NT2/D1 (cell line): ENCODE data around the gene WDHD1.

Experiments
- SUZ12 ChIP-seq: IDR thresholded peaks from 2 replicates; pipeline ENCODE4 v1.6.1; 2011; ENCODE audit not compliant: insufficient read length, insufficient read depth; ENCODE audit errors: extremely low read depth
- YY1 ChIP-seq: IDR thresholded peaks from 2 replicates; pipeline ENCODE4 v1.6.1; 2011; ENCODE audit not compliant: insufficient read length, insufficient read depth
- ZNF274 ChIP-seq: IDR thresholded peaks from 2 replicates; pipeline ENCODE4 v1.6.1; 2011; ENCODE audit warnings: mild to moderate bottlenecking, low read depth, low read length

GRCh38 chr14:54894995-54895394 is 131.9 kb downstream of the WDHD1 start:
- TF ChIP-seq SUZ12 (no peak), YY1 (no peak), ZNF274 (no peak)
